NOMO-1 treated with DMSO at 0.1 percent for 48 hours (cell line): ENCODE results near the gene BABAM2.
A peak's percentile ranks its signal among the peaks of the same experiment; 100 is the strongest.
"Not testable (repeated sequence)": the region's sequence is repeated elsewhere in the genome, so short reads cannot be mapped to it uniquely, and the experiment has no call there.

Source experiments
- DNase-seq: peaks from one replicate; lab custom pipeline; 2025; ENCODE audit not compliant: unreplicated experiment; lab: John Stamatoyannopoulos, UW

The BABAM2 gene

DNA sequence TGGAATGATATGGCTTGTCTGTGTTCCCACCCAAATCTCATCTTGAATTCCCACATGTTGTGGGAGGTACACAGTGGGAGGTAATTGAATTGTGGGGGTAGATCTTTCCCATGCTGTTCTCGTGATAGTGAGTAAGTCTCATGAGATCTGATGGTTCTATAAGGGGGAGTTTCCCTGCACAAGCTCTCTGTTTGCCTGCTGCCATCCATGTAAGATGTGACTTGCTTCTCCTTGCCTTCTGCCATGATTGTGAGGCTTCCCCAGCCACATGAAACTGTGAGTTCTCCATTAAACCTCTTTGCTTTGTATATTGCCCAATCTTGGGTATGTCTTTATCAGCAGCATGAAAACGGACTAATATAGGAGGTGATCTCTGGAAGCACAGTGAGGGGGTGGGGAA lies 78.4 kb downstream of the BABAM2 start:
- DNase-seq = not testable (repeated sequence)

DNA sequence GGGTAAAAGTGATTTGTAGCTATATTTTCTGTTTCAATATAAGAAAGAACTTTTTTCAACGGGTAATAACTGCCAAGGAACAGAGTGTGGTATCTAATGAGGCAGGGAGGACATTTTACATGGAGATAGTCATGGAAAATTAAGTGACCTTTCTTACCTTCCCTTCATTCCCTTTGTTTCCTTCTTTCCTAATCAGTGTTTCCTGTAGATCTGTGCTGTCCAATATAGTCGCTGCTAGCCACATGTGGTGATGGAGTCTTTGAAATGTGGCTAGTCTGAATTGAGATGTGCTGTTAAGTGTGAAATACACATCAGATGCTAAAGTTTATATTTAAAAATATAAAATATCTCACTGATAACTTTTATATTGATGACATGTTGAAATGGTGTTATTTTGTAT lies 81.8 kb downstream of the BABAM2 start:
- DNase-seq = no peak

DNA sequence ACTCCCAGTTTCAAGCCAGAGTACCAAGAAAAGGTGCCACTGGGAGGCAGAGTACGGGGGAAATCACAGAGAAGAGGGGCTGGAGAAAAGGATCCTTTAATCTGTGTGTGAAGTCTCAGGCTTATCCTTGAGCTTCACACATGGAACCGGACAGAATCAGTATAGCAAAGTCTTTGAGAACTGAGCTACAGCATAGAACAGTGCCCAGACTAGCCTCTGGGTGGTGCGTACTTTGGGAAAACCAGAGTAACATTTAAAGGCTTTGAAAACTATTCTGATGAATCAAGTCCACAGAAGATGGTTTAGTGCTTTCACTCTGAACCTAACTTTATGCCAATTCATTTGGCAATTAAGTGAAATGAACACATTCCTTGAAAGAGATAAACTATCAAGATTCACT lies 83.1 kb downstream of the BABAM2 start:
- no peak for DNase-seq

DNA sequence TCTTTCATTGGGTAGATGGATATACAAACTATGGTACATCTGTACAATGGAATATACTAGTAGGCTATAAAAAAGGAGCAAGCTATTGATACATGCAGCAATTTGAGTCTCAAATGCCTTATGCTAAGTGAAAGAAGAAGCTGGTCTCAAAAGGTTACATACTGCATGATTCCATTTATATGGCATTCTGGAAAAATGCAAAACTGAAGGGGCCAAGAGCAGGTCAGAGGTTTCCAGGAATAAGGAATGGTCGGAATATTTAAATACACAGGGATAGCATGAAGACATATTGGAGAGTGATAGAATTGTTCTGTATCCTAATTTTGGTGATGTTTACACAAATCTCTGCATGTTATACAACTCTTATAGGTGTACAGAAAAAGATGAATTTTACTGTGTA lies 85.8 kb downstream of the BABAM2 start:
- no peak for DNase-seq

DNA sequence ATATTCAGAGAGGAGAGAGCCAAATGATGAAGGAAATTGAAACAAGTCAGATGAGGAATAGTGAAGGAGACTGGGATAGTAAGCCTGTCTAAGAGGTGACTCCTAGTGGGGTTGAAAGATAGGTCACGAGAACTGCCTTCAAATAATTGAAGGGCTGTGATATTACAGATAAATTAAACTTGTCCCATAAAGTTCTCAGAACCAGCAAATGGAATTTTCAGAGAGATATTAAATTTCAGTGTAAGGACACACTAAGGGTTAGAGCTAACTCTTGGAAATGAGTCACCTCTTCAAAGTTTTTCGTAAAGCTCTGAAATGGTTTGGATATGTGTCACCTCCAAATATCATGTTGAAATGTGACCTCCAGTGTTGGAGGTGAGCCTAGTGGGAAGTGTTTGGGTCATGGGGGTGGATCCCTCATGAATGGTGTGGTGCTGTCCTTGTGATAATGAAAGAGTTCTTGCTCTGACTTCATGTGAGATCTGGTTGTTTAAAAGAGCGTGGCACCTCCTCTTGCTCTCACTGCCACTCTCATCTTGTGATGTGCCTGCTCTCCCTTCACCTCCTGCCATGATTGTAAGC lies 87.3 kb downstream of the BABAM2 start:
- DNase-seq = no peak

DNA sequence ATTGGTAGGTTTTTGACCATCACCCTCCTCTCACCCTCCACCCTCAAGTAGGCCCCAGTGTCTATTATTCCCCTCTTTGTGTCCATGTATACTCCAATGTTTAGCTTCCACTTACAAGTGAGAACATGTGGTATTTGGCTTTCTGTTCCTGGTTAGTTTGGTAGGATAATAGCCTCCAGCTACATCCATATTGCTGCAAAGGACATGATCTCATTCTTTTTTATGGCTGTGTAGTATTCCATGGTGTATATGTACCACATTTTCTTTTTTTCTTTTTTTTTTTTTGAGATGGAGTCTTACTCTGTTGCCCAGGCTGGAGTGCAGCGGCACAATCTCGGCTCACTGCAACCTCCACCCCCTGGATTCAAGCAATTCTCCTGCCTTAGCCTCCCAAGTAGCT lies 88.2 kb downstream of the BABAM2 start:
- not testable (repeated sequence) for DNase-seq

DNA sequence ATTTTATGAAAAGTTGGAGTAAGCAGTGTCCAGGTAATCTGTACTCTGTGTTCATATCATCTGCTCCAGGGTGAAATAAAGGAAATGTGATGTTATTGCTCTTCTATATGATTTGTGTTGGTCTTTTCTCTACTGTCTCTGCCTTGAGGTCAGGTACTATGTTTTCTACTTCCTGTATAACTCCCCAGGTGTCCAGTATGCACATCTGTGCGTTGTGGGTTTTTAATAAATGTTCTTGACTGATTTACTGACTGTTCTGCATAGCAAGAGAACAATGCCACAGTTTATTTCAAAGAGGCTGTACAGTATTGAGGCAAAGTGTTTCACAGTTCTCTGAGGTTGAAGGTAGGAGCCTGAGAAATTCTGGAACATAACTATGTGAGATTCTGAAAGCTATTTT lies 89.7 kb downstream of the BABAM2 start:
- peak; percentile 29 for DNase-seq

DNA sequence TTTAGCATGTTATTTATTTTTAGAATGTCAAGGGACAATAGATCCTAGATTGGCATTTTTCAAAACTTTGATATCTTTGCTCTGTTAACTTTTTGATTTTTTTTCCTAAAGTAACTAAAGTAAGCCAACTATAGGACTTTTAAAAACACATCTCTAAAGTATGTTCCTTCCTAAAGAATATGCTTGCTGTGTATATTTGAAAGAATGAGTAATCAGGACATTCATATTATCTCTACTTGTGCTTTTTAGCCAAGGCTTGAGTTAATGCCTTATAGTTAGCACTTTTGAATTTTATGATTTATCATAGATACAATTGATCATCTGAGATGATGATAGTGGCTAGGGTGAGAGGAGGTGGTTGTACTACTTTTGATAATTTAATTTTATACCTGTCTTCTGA lies 93.6 kb downstream of the BABAM2 start:
- DNase-seq = no peak

DNA sequence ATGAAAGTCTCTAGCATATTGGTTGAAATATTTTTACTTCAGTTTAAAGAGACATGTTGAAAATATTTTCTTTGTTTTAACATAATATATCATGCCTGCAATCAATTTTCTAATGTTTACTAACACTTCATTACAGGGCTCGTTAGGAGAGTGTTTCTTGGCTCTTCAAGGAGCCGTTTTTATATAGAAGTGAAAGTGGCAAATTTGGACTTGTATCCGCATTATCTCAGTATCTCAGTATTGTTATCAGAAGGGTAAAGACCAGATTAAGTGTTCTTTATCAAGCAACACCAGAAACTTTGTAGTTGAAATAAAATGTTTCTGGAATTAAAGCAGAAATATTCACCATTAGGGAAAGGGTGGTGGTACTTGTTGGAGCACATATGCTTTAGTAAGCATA lies 97.8 kb downstream of the BABAM2 start:
- DNase-seq = peak; percentile 20

DNA sequence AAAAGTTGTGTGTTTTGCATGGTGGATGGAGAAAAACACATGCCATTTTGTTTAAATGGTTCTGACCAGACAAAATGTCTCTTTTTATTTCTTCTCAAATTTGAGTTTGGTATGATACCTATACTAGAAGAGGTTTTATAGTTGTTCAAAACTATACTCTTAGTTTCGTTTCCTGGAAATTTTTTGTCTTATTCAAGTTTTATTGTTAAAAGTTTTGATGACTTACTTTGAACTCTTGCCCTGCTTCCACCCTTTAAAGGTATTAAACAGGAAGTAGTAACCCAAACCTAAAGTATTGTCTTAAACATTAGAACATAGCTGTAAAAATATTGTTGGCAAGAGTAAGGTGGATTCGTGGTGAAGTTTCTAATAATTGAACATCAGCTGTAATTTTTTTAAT lies 98.2 kb downstream of the BABAM2 start:
- peak; percentile 19 for DNase-seq

DNA sequence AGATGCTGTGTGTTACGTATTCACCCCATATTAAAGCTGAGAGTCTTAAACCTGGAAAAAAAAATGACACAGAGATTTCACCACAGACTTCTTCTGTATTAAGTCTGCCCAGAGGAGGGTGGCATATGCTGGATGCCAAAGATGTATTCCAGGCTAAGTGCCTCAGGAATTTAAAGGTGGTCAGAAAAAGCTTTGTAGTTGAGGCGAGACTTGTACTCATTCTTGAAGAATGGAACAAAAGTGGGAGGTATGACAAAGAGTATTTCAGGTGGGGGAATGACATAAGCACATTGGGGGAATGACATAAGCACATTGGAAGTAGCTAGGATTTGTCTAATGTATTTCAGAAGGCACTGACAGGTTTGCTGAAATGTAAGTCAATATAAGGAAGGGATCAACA lies 98.6 kb downstream of the BABAM2 start:
- no peak for DNase-seq

DNA sequence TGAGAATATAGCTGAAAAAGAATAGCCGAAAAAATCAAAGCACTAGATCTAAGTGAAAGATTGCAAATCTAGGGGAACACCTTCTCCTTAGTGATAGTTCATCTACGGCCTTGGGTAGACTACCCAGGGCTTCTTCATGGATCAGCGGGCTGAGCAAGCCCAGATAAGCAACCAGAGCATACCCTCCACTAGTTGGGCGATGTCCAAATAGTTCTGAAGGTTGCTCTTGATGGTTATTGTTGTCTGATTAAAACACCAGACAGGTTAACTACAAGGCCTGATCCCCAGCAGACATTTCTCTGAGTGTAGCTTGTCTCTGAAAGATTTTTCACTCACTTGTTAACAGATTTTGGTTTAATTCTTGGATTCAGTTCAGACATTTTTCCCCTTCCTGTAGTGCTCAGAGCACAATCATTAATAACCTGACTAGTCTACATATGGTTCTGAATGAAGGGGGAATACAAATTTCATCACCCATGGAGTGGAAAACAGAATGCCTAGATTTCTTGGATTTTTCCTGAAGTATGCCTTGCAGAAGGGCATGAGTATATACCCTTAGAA lies 99.6 kb downstream of the BABAM2 start:
- DNase-seq = no peak

DNA sequence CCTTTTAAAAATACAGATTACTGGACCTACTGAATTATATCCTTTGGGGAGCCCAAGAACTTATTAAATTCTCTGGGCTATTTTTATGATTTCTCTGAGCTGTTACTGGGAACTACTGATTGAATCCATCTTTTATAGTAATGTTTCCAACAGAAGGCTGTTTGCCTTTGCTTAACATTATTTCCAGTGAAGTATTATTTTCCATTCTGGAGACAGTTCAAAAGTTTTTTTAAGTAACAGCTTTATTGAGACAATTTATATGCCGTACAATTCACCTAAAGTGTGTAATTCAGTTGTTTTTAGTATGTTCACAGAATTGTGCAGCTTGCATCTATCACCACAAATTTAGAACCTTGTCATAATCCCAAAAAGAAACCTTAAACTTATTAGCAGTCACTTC lies 100.6 kb downstream of the BABAM2 start:
- no peak for DNase-seq

DNA sequence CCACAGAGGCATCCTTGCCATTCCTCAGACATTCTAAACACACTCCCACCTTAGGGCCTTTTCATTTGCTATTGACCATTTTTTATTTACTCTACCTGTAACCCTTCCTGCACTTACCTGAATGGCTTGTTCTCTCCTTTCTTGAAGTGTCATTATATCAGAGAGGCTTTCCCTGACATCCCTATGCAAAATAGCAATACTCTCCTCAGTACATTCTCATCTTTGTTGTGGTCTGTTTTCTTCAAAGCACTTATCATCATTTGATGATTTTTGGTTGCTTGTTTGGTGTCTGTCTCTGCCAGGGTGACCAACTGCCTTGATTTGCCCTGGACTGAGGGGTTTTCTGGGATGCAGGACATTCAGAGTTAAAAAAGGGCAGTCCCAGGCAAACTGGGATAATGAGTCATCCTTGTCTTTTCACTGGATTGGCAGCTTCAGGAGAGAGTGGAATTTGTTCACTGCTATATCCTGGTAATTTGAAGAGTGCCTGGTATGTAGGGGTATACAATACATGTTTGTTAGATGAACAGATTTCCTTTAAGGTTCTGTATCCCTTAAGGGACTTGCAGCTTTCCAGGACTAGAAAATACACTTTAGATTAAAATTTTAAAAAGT lies 102.4 kb downstream of the BABAM2 start:
- peak; percentile 8 for DNase-seq

DNA sequence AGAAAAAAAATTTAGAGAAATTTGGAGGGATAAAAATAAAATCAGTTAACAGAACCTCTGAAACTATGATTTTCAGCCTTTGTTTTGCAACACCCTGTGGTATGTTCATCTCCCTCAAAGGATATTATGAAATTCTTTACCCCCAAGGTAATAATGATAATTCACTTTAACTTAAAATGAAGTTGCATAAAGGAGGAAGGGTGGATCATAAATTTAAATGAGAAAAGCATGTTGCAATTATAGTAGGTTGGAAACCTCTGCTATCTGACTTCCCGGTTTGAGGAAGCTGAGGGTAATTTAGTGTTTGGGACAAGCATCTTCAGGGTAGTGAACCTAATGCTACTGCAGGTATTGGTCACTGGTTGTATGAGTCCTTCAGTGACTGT lies 102.9 kb downstream of the BABAM2 start:
- DNase-seq = peak; percentile 97

DNA sequence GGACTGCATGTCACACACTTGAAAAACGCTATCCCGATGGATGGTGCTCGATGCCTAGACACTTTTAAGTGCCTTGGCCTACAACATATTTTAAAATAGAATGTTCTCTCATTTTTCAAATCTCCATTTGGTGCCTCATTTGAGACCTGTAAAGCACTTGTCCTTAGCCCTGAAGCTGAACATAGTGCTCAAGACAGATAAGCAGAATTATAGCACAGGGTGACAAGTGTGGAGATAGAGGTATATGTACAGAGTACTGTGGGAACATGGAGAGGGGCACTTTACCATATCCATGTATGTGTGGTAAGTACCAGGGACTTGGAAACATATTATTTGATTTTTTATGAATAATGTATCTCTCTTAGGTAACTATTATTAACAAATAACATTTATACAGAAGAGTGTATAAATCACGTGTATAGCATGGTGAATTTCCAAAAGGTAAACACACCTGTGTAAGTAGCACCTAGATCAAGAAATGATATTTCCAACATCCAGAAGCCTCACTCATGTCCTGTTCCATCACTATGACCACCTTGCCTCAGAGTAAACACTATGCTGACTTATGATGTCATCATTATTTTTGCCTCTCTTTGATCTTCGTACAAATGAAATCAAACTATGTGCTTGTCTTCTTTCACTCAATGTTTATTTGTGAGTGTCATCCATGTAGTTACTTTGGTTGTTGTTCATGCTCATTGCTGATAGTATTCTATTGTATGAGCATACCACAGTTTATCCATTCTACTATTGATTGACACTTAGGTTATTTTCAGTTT lies 103.6 kb downstream of the BABAM2 start:
- peak; percentile 63 for DNase-seq

DNA sequence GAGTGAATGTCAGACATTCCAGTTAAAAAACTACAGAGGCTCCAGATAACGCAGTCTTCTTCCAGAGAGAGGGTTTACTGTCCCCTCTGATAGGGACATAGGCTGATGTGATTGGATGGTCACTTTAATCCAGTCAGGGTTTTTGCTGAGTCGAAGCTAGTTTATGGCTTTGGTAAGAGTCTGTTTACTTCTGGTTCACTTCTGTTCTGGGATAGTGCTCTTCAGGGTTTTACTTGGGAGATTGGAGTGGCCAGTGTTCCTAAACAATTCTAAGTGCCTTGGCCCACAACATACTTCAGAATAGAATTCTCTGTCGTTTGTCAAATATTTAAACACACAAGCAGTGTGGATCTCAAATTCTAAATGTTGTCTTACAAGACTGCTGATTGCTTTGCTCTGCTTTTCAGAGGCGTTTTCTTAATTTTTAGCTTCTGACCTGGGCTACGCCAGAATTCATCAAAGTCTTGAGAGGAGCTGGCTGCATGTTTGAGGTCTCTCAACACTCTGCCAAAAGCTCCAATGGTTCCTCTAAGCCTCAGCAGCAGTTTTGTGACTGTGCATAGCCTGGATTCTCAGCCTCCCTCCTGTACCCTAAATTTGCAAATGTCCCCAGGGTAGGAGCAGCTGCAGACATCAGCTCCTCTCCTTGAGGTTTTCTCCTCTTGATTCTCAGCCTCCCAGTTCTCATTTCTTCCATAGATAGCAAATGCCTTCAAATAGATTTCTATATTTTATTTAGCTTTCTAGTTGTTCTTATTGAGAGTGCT lies 105.8 kb downstream of the BABAM2 start:
- DNase-seq = no peak

DNA sequence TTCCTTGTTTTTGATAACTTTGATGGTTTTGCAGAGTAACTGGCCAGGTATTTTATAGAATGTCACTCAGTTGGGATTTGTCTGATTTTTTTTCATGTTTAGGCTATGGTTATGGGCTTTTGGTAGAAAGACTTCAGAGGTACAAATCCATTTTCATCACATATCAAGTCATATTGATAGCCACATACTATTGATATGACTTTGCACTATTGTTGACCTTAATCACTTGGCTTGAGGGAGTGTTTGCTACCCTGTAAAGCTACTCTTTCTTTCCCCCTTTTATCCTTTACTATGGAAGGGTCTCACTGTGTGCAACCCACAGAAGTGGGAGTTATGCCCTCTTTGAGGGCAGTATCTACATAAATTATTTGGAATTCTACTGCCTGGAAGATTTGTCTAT lies 109.8 kb downstream of the BABAM2 start:
- no peak for DNase-seq

DNA sequence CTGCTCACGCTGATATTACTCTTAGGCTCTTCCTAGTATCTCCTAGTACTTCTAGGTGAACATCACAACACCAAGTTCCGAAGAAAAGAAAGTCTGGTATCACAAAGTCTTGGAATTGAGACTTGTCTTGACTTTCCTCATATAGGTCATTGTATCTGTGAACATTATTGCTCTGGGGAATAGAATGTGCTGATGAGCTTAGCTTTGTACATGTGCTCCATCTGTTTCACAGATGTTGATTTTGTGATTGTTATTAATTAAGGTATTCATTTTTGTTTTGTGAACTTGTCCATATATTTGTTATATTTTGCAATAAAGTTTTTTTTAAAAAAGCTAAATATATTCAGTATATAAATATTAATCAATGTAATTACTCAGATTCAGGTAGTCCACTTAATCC lies 111.7 kb downstream of the BABAM2 start:
- no peak for DNase-seq

DNA sequence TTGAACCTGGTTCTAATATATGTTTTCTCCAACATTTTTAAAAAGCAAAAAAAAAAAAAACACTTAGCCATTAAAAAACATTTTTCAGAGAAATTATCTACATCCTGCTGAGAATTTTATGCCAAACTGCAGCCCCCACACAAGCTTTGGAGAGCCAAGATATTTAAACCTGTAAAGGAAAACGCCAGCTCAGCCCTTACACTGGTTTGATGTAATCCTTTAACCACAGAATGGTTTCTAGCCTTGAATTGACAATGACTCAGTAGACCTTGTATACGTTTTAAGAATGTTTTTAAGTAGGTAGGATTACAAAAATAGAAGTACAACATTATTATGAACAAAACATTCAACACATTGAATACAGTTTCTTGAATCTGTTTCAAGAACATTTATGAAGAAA lies 113.6 kb downstream of the BABAM2 start:
- DNase-seq = peak; percentile 67

DNA sequence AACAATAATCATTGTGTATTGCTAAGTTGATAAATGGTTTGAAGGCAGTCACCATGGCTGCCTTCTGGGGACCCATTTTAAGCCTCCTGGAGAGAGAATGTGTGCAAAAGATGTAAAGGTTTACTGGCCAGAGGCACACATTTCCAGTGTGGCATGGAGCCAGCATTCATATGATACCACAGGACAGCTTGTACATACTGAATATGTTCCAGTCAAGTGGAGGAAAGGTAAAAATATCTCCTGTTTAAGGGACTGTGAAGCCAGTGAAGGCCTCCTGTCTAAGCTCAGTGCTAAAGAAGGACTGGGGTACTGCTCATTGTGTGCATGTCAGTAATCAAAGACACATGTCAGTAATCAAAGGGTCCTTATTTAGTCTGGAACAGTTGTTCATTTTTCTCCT lies 119.2 kb downstream of the BABAM2 start:
- no peak for DNase-seq
